HG02623 (cell line): ENCODE data around the gene AGBL4.
A peak's percentile ranks its signal among the peaks of the same experiment; 100 is the strongest.

Experiments
- ATAC-seq: cut with Tn5 transposase; IDR thresholded peaks from one replicate; pipeline ENCODE4 v1.9.1; 2021; ENCODE audit warnings: moderate library complexity; ENCODE audit not compliant: unreplicated experiment

Gene AGBL4

DNA sequence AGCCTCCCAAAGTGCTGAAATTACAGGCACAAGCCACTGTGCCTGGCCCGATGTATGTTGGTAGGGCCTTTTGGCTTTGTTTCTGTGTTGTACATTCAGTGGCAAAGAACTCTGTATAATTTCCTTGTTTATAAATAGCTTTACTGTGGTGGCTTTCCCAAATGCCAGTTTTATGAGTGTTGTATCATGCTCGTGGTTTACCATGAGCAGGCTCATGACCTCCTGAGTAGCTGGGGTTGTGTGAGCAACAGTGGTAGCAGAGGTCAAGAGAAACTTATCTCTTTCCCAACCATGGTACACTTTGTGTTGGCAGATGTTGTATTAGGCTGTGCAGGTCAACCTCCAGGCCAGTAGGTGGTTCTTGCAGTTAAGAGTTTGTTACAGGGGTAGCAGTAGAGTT, 826.7 kb downstream of the AGBL4 start:
- no peak for ATAC-seq

GRCh38 chr1:49190138-49190537, 833.6 kb downstream of the AGBL4 start:
- no peak for ATAC-seq

- no peak for ATAC-seq
Observed at GRCh38 chr1:49187056-49187455, 836.7 kb downstream of the AGBL4 start.

DNA sequence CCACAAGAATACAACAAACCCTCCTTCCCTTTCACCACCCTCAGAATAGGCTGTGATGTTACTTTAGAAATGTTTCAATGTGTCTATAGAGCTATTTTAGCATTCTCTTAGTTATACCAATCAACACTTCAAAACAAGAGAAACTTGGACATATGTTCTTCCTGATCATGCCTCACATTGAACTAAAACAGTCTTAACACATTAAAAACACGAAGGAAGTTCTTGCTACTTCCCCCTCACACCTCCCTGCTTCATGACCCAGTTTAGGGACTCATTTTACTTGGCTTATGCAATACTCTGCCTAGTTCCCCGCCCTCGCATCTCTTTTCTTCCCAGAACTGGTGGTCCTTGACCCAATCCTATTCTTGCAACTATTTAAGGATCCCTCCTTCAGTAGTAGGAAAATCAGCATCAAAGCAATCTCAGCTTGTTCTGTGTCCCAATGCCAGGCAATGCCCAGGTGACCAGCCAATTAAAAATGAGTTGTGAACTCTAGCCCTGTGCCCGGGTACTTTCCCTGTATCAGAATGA, 838.2 kb downstream of the AGBL4 start:
- no peak for ATAC-seq

- ATAC-seq, result no peak
Observed at GRCh38 chr1:49183489-49183888, 840.3 kb downstream of the AGBL4 start.

GRCh38 chr1:49181033-49181432, 842.7 kb downstream of the AGBL4 start:
- ATAC-seq, result no peak

GRCh38 chr1:49171941-49172593, 851.7 kb downstream of the AGBL4 start:
- ATAC-seq, result no peak

DNA sequence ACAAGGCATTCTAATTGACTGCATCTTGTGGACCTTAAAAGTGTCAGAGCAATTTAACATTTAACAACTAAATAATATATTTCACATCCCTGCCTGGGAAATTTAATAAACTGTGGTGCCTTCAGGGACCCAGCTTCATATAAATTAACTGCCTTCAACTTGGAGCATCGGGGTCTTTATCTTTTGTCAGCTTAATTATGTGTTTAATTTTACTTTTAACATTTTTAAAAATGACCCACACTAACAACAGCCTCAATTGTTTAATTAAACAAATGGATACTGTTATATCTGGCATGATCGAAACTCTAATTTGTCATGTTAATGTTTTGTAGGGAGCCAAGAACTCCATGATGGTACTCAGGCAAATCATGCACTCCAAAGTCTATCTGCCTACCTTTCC, 857.7 kb downstream of the AGBL4 start:
- no peak for ATAC-seq

DNA sequence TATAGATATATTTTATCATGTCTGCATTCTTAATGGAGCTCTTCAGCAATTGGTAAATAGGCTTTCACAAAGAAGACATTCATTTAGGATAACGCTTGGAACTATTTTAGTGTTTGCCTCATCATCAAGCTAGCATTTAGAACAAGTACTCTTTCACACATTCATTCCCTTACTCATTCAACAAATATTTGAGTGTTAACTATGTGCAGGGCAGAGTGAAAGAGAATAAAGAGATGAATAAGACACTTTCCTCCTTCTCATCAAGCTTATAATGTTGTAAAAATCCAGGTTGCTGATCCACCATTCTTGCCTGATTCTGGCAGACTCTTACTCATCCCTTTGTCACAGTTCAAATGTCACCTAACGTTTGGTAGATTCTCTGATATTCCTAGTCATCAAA, 860.7 kb downstream of the AGBL4 start:
- ATAC-seq, result no peak

- ATAC-seq, result no peak
Observed at GRCh38 chr1:49160677-49161076, 863.1 kb downstream of the AGBL4 start.

- no peak for ATAC-seq
Observed at GRCh38 chr1:49136738-49137251, 887.0 kb downstream of the AGBL4 start.

- no peak for ATAC-seq
Observed at GRCh38 chr1:49125746-49126145, 898.0 kb downstream of the AGBL4 start.

DNA sequence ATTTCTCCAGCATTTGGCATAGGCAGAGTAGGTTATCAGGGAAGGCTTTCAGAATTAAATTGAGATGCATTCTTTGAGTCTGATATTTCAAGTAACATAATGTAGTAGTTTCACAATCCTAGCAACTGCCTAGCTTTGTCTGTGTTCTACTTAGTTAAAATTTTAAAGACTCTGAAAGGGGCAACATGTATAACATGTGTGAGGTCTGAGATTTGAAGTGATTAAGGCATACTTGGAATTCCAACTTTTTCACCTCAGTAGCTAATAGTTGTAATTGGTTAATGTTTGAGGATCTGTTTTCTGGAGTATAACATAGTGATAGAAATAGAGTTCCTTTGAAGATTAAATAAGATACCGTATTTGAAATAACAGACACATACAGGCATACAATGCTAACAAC, 911.8 kb downstream of the AGBL4 start:
- no peak for ATAC-seq

DNA sequence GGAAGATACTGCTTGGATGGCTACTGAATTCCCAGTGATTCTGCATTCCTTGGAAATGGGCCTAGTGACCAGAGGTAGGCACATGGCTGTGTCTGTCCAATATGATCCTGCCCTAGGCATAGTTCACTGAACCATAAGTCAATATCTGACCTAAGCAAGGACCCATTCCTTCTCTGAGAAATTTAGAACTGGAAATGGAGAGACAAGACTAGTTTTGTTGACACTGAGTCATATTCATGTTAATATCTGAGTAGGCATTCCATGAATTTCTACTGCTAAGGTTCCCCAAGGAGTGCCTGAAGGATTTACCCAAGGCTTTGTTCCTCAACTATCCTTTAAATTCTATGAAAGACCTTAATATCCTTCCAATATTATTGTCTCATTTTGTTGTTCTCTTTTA, 917.3 kb downstream of the AGBL4 start:
- no peak for ATAC-seq

DNA sequence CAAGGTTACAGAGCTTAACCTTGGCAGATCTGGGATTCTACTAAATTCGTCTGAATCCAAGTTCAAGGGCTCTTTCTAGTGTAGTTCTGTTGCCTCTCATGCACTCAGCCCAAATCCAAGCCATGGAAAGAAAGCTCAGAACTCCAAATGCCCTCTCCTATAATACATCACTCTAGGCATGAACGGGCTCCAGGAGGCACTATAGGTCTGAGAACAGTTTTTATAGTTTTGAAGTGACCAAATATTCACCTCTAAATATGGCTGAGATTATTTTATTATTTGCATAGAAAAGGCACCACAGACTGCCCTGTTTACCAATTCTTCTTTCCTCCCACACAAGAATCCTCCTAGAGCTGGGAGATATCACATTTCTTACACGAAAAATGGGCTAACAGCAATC, 919.2 kb downstream of the AGBL4 start:
- ATAC-seq, result no peak

- ATAC-seq, result peak; percentile 40
Observed at GRCh38 chr1:49102752-49103151, 921.0 kb downstream of the AGBL4 start.

DNA sequence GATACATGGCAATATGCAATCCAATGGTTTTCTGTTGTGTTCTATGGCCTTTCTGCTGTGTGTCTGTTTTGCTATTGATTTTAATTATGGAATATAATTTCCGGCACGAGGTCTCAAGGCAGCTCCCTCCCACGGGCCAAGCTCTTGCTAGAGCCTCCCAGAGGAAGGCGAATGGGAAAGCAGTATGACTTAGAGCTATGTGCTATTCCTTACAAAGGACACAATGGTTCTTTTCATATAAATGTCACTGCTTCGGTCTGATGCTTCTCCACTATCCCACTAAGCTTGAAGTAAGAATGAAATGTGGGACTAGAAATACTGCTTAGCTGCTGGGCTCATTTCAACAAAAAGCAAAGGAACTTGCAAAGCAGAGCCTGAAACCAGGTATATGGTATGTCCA, 924.9 kb downstream of the AGBL4 start:
- no peak for ATAC-seq

- no peak for ATAC-seq
Observed at GRCh38 chr1:49086327-49086726, 937.4 kb downstream of the AGBL4 start.

- no peak for ATAC-seq
Observed at GRCh38 chr1:49085079-49085478, 938.7 kb downstream of the AGBL4 start.

GRCh38 chr1:49060766-49061165, 963.0 kb downstream of the AGBL4 start:
- no peak for ATAC-seq

DNA sequence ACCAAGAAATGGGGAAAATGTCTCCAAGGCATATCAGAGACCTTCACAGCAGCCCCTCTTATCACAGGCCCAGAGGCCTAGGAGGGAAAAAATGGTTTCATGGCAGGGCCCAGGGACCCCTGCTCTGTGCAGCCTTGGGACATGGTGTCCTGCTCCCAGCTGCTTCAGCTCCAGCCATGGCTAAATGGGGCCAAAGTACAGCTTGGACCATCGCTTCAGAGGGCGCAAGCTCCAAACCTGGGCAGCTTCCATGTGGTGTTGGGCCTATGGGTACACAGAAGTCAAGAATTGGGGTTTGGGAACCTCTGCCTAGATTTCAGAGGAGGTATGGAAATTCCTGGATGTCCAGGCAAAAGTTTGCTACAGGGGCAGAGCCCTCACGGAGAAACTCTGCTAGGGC, 964.7 kb downstream of the AGBL4 start:
- ATAC-seq, result no peak

DNA sequence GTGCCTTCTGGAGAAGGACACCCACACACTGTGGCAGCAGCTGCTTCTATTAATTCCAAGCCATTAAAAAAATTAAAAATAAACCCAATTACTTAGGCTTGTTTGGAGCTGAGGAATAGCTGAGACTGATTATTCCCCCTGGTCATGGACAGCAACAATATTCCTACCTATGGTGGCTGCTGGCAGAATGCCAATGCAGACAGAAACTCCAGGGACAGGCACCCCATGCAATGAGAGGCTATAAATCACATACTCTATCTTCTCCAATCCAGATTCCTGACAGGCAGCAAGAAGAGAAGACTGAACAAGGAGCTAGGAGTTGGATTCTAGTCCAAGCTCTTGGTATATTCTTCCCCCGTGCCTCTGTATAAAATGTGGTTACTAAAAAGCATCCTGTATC, 971.7 kb downstream of the AGBL4 start:
- no peak for ATAC-seq

- ATAC-seq, result no peak
Observed at GRCh38 chr1:49051647-49052046, 972.1 kb downstream of the AGBL4 start.
